Sigmoid colon (tissue), 4 donors: ENCODE data around the gene GRK6.

Source experiments
- EP300 ChIP-seq, 4 donors: sonication (generic); formaldehyde crosslinking; IDR thresholded peaks; one replicate each; pipeline ENCODE4 v1.6.1; 2017; ENCODE audit warnings: antibody characterized with exemption in 4 of 4
- POLR2A ChIP-seq, 2 donors: fragments of 450-650 bp; IDR thresholded peaks; one replicate each; pipeline ENCODE4 v1.6.1; 2016; ENCODE audit warnings: antibody characterized with exemption in 2 of 2, mild to moderate bottlenecking in 2 of 2, moderate library complexity in 2 of 2
- POLR2AphosphoS5 ChIP-seq, 4 donors: sonication (generic); formaldehyde crosslinking; IDR thresholded peaks; one replicate each; pipeline ENCODE4 v1.6.1; 2017; ENCODE audit warnings: antibody characterized with exemption in 4 of 4
- TF ChIP-seq, protein P1 (sequence below), 4 experiments: fragments of 450-650 bp in 3 of 4; fragments of 200-600 bp in 1 of 4; IDR thresholded peaks; one replicate each; pipeline ENCODE4 v1.5.1; 2016 to 2019; ENCODE audit warnings: antibody characterized with exemption in 4 of 4, mild to moderate bottlenecking in 3 of 4, moderate library complexity in 2 of 4

DNA sequence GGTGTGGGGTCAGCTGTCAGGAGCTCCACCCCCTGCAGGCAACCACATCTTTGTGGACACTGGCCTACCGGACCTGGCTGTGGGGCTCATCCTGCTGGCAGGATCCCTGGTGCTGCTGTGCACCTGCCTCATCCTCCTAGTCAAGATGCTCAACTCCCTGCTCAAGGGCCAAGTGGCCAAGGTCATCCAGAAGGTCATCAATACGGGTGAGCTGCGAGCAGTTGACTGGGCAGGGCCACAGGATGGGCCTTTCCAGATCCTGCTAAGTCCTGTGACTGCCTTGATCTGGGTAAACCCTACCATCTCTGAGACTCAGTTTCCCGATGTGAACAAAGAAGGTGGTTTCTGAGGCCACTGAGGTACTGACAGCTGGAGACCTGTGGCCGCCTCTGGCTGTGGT is 32.5 kb upstream of the GRK6 start:
- TF ChIP-seq, protein P1, sequence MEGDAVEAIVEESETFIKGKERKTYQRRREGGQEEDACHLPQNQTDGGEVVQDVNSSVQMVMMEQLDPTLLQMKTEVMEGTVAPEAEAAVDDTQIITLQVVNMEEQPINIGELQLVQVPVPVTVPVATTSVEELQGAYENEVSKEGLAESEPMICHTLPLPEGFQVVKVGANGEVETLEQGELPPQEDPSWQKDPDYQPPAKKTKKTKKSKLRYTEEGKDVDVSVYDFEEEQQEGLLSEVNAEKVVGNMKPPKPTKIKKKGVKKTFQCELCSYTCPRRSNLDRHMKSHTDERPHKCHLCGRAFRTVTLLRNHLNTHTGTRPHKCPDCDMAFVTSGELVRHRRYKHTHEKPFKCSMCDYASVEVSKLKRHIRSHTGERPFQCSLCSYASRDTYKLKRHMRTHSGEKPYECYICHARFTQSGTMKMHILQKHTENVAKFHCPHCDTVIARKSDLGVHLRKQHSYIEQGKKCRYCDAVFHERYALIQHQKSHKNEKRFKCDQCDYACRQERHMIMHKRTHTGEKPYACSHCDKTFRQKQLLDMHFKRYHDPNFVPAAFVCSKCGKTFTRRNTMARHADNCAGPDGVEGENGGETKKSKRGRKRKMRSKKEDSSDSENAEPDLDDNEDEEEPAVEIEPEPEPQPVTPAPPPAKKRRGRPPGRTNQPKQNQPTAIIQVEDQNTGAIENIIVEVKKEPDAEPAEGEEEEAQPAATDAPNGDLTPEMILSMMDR (IDR thresholded peaks at IDR 0.05): no peak
- TF ChIP-seq EP300 (IDR thresholded peaks at IDR 0.05) (no peak), POLR2A (IDR thresholded peaks at IDR 0.05) (no peak), POLR2AphosphoS5 (IDR thresholded peaks at IDR 0.05) (no peak)
